GM19238 (cell line): ENCODE data around the gene DCTN3.

Source experiments
- DNase-seq: peaks from one replicate; pipeline ENCODE4 v3.0.0; 2011; ENCODE audit warnings: low spot score; ENCODE audit not compliant: insufficient read length

The DCTN3 gene

GRCh38 chr9:34573599-34574325 lies 46.5 kb downstream of the DCTN3 start:
- DNase-seq: no peak

GRCh38 chr9:34572628-34573027 lies 47.7 kb downstream of the DCTN3 start:
- DNase-seq: no peak

- DNase-seq: no peak
These were observed 48.2 kb downstream of the DCTN3 start for GRCh38 chr9:34572092-34572491.

GRCh38 chr9:34571481-34571810 lies 48.8 kb downstream of the DCTN3 start:
- no peak for DNase-seq

GRCh38 chr9:34570809-34571480 lies 49.4 kb downstream of the DCTN3 start:
- no peak for DNase-seq

GRCh38 chr9:34570376-34570775 lies 49.9 kb downstream of the DCTN3 start:
- no peak for DNase-seq

- DNase-seq: no peak
These were observed 51.5 kb downstream of the DCTN3 start for GRCh38 chr9:34568774-34569173.

- DNase-seq: no peak
These were observed 52.2 kb downstream of the DCTN3 start for GRCh38 chr9:34568133-34568532.

GRCh38 chr9:34566972-34567371 lies 53.3 kb downstream of the DCTN3 start:
- no peak for DNase-seq

GRCh38 chr9:34566322-34566721 lies 54.0 kb downstream of the DCTN3 start:
- no peak for DNase-seq

- DNase-seq: no peak
These were observed 54.4 kb downstream of the DCTN3 start for GRCh38 chr9:34565856-34566255.

GRCh38 chr9:34564617-34565016 lies 55.7 kb downstream of the DCTN3 start:
- no peak for DNase-seq
